C4-2B (cell line): ENCODE results near the gene TIMP4.

Experiments used
- CTCF ChIP-seq: fragments of 450-650 bp; conservative IDR thresholded peaks from 2 replicates; pipeline ENCODE4 v1.5.1; 2017; ENCODE audit warnings: mild to moderate bottlenecking
- ZFX ChIP-seq: fragments of 450-650 bp; IDR thresholded peaks from 2 replicates; pipeline ENCODE4 v1.6.1; 2017

GRCh38 chr3:12177126-12177525 is 18.4 kb upstream of the TIMP4 start:
- TF ChIP-seq CTCF (no peak), ZFX (no peak)
